ENCODE data around the gene CGNL1.

Gene CGNL1

DNA sequence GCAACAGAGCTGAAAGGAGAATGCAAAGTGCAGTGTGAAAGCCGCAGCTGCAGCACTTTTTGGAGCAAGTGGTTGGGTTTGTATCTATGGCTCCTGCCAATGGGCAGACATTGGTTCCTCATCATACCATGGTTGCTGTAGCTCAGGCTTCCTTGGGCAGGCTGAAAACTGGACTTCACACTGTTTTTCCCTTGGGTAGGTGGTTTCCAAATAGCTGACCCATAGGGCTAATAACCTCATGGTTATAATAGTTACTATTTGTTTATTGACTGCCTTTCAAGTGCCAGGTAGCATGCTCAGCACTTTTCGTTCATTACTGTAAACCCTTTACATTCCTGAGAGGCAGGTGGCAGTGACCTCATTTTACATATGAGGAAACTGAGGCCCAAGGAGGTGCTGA is 4.5 kb downstream of the CGNL1 start:
- Histone ChIP-seq H3K79me2 (ENCODE audit: insufficient read depth, low read depth) (no peaks in the 10 kb centered on the region), H3K9ac (no peak overlapping the region), H3K27me3 (ENCODE audit: insufficient read depth, low read depth) (no peaks in the 10 kb centered on the region), H3K4me2 (no peak overlapping the region), H3K36me3 (ENCODE audit: insufficient read depth) (no peaks in the 10 kb centered on the region), H3K27ac (no peak overlapping the region), H3K4me3 (IDR thresholded peaks at IDR 0.05; ENCODE audit: insufficient read depth, low read depth, low read length) (no peak overlapping the region), H3K4me1 (ENCODE audit: low read depth, poor library complexity, severe bottlenecking) (no peaks in the 10 kb centered on the region), H2AFZ (ENCODE audit: low read depth) (no peak overlapping the region), H4K20me1 (ENCODE audit: insufficient read depth) (no peaks in the 10 kb centered on the region)
- TF ChIP-seq CTCF (conservative IDR thresholded peaks at IDR 0.05; ENCODE audit: low read depth, low read length), result no peak

DNA sequence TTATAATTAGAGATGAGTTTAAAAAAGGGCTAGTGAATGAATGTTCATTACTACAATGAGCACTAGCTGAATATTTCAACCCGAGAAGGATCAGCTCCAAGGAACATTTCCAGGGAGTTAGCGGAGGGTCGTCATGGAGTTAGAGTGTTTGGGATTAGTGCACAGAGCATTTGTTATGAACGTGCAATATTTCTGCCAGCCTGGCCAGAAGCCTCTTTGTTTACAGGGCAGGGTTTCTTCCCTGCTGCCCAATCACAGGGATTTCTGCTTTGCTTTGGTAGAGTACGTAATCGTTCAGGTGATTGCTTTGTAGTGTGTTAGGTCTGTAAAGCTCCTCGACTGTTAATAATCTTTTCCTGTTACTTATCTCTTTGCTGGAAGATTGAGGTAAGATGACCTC is 5.9 kb downstream of the CGNL1 start:
- no peak overlapping the region for H2AFZ ChIP-seq (ENCODE audit: low read depth)
- no peak overlapping the region for H3K4me3 ChIP-seq (IDR thresholded peaks at IDR 0.05; ENCODE audit: insufficient read depth, low read depth, low read length)
- TF ChIP-seq CTCF (conservative IDR thresholded peaks at IDR 0.05; ENCODE audit: low read depth, low read length), result no peak
- H3K36me3 ChIP-seq (ENCODE audit: insufficient read depth), result no peaks in the 10 kb centered on the region
- no peak overlapping the region for H3K9ac ChIP-seq
- no peaks in the 10 kb centered on the region for H3K4me1 ChIP-seq (ENCODE audit: low read depth, poor library complexity, severe bottlenecking)
- no peaks in the 10 kb centered on the region for H3K79me2 ChIP-seq (ENCODE audit: insufficient read depth, low read depth)
- H3K27me3 ChIP-seq (ENCODE audit: insufficient read depth, low read depth), result no peaks in the 10 kb centered on the region
- no peak overlapping the region for H3K27ac ChIP-seq
- no peaks in the 10 kb centered on the region for H4K20me1 ChIP-seq (ENCODE audit: insufficient read depth)
- no peak overlapping the region for H3K4me2 ChIP-seq

DNA sequence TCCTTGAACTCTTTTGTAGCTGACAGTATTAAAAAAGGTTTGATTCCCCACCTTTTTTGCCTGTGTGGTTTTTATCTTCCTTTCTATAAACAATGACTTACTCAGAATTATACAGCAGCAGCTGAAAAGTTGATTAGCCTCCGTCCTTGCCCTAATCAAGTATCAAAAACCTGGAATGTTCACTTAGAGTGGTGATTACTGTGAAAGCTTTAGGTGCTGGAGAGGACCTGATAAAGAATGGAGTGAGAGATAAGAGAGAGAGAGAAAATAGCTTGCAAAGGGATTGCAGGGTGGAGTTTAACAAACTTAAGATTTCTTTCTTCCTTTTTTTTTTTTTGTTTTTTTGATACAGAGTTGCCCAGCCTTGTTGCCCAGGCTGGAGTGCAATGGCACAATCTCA is 6.7 kb downstream of the CGNL1 start:
- no peak overlapping the region for H2AFZ ChIP-seq (ENCODE audit: low read depth)
- H3K4me1 ChIP-seq (ENCODE audit: low read depth, poor library complexity, severe bottlenecking), result no peaks in the 10 kb centered on the region
- TF ChIP-seq CTCF (conservative IDR thresholded peaks at IDR 0.05; ENCODE audit: low read depth, low read length), result no peak
- H3K36me3 ChIP-seq (ENCODE audit: insufficient read depth), result no peaks in the 10 kb centered on the region
- H3K4me2 ChIP-seq, result no peak overlapping the region
- H3K79me2 ChIP-seq (ENCODE audit: insufficient read depth, low read depth), result no peaks in the 10 kb centered on the region
- H4K20me1 ChIP-seq (ENCODE audit: insufficient read depth), result no peaks in the 10 kb centered on the region
- H3K27me3 ChIP-seq (ENCODE audit: insufficient read depth, low read depth), result no peaks in the 10 kb centered on the region
- H3K9ac ChIP-seq, result no peak overlapping the region
- H3K27ac ChIP-seq, result no peak overlapping the region
- H3K4me3 ChIP-seq (IDR thresholded peaks at IDR 0.05; ENCODE audit: insufficient read depth, low read depth, low read length), result no peak overlapping the region

GRCh38 chr15:57384024-57384423 is 7.7 kb downstream of the CGNL1 start:
- H3K9ac ChIP-seq, result no peak overlapping the region
- no peak overlapping the region for H3K4me3 ChIP-seq (IDR thresholded peaks at IDR 0.05; ENCODE audit: insufficient read depth, low read depth, low read length)
- no peak overlapping the region for H2AFZ ChIP-seq (ENCODE audit: low read depth)
- no peak overlapping the region for H3K4me2 ChIP-seq
- H3K36me3 ChIP-seq (ENCODE audit: insufficient read depth), result no peaks in the 10 kb centered on the region
- no peak for TF ChIP-seq CTCF (conservative IDR thresholded peaks at IDR 0.05; ENCODE audit: low read depth, low read length)
- H3K27ac ChIP-seq, result no peak overlapping the region
- no peaks in the 10 kb centered on the region for H3K79me2 ChIP-seq (ENCODE audit: insufficient read depth, low read depth)
- H4K20me1 ChIP-seq (ENCODE audit: insufficient read depth), result no peaks in the 10 kb centered on the region
- H3K4me1 ChIP-seq (ENCODE audit: low read depth, poor library complexity, severe bottlenecking), result no peaks in the 10 kb centered on the region
- H3K27me3 ChIP-seq (ENCODE audit: insufficient read depth, low read depth), result no peaks in the 10 kb centered on the region

- no peak overlapping the region for H3K9ac ChIP-seq
- no peaks in the 10 kb centered on the region for H3K36me3 ChIP-seq (ENCODE audit: insufficient read depth)
- no peak overlapping the region for H3K4me3 ChIP-seq (IDR thresholded peaks at IDR 0.05; ENCODE audit: insufficient read depth, low read depth, low read length)
- no peak overlapping the region for H2AFZ ChIP-seq (ENCODE audit: low read depth)
- H3K79me2 ChIP-seq (ENCODE audit: insufficient read depth, low read depth), result no peaks in the 10 kb centered on the region
- TF ChIP-seq CTCF (conservative IDR thresholded peaks at IDR 0.05; ENCODE audit: low read depth, low read length), result no peak
- H4K20me1 ChIP-seq (ENCODE audit: insufficient read depth), result no peaks in the 10 kb centered on the region
- H3K27me3 ChIP-seq (ENCODE audit: insufficient read depth, low read depth), result no peaks in the 10 kb centered on the region
- H3K4me1 ChIP-seq (ENCODE audit: low read depth, poor library complexity, severe bottlenecking), result no peaks in the 10 kb centered on the region
- H3K4me2 ChIP-seq, result no peak overlapping the region
- H3K27ac ChIP-seq, result no peak overlapping the region
Observed at GRCh38 chr15:57384816-57385215, 8.5 kb downstream of the CGNL1 start.

Measured in KMS-11 (cell line).